ENCODE data around the gene ZNF324B.

DNA sequence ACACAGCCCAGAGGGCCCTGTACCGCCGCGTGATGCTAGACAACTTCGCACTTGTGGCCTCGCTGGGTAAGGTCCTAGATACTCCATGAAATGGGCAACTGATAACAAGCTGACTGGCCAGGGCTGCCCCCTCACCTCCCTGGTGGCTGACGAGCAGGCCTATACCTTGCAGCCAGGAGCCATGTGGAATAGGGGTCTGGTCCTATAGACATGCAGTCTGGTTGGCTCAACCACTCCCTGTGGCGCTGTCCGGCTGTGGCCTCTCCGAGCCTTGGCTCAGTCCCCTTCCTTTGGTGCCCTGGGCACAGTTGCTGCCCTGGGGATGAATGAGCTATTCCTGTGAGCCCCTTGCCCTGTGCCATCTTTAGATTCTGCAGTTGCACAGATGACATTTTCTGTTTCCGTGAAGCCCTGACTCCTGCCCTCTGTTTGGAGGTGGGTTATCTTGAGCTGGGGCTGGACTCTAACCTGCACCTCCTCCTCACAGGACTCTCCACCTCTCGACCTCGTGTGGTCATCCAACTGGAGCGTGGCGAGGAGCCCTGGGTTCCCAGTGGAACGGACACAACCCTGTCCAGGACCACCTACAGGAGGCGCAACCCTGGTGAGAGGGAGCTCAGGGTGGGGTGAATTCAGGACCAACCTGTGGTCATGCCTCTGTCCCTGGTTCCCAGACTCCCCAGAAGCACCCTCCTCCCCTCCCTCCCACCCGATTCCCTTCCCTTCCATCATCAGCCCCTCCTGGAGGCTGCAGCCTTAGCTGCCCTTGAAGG lies 18.0 kb downstream of the ZNF324B start:
- TF ChIP-seq TAF1 (IDR thresholded peaks at IDR 0.05; ENCODE audit: borderline replicate concordance, insufficient read depth, low read length) (no peak), POLR2AphosphoS5 (IDR thresholded peaks at IDR 0.05; ENCODE audit: low read depth, low read length) (no peak), SIN3A (IDR thresholded peaks at IDR 0.05; ENCODE audit: borderline replicate concordance, insufficient read depth, low read length) (no peak), FOXP2 (optimal IDR thresholded peaks at IDR 0.05; ENCODE audit: borderline replicate concordance, extremely low read depth, extremely low read length, insufficient read depth) (no peak)
- TF ChIP-seq, protein P1, sequence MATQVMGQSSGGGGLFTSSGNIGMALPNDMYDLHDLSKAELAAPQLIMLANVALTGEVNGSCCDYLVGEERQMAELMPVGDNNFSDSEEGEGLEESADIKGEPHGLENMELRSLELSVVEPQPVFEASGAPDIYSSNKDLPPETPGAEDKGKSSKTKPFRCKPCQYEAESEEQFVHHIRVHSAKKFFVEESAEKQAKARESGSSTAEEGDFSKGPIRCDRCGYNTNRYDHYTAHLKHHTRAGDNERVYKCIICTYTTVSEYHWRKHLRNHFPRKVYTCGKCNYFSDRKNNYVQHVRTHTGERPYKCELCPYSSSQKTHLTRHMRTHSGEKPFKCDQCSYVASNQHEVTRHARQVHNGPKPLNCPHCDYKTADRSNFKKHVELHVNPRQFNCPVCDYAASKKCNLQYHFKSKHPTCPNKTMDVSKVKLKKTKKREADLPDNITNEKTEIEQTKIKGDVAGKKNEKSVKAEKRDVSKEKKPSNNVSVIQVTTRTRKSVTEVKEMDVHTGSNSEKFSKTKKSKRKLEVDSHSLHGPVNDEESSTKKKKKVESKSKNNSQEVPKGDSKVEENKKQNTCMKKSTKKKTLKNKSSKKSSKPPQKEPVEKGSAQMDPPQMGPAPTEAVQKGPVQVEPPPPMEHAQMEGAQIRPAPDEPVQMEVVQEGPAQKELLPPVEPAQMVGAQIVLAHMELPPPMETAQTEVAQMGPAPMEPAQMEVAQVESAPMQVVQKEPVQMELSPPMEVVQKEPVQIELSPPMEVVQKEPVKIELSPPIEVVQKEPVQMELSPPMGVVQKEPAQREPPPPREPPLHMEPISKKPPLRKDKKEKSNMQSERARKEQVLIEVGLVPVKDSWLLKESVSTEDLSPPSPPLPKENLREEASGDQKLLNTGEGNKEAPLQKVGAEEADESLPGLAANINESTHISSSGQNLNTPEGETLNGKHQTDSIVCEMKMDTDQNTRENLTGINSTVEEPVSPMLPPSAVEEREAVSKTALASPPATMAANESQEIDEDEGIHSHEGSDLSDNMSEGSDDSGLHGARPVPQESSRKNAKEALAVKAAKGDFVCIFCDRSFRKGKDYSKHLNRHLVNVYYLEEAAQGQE (IDR thresholded peaks at IDR 0.05; ENCODE audit: insufficient read depth in 1 of 2, low read depth in 2 of 2, low read length in 2 of 2) = no peak
